Stimulated activated CD4-positive, alpha-beta T cell treated with anti-CD3 and anti-CD28 coated beads, Interleukin-12 subunit alpha, Interleukin-12 subunit beta, amount 100 ng/mL, for 4 hours (primary cell): ENCODE measurements around the gene SPINK8.

Experiments
- DNase-seq: peaks from one replicate; pipeline ENCODE4 v3.0.0-alpha.2; 2020

SPINK8 gene

DNA sequence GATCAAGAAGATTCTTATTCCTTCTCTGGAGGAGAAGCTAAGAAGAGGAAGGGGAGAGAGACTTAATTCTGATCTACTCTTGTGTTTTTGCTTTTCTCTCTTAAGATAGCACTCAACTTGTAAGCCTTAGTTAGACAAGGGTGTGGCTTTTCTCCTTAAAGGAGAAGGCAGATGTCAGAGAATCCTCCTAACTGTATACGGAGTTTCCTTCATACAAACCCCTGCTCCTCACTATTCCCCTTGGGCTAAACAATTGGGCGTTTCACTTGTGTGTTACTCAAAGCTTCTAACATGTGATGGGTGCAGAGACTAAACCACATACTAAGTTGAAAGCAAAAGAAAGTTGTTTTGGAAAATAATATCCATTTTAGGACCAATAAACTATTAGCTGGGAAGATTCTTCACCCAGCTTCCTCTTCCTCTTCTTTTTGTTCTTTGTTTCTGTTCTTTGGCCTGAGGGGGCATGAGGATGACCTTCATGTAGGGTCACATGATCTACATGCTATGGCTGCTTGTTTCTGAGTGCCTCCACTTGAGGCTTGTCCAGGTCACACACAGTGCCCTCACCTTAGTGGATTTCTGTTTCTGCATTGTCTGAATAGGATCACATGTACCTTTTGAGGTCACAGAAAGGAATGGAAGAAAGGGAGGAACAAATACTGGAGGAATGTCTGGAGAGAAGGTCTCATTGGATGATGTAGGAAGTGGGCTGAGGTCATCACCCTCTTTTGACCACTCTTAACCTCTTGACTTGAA, 14.6 kb downstream of the SPINK8 start:
- no peak for DNase-seq

DNA sequence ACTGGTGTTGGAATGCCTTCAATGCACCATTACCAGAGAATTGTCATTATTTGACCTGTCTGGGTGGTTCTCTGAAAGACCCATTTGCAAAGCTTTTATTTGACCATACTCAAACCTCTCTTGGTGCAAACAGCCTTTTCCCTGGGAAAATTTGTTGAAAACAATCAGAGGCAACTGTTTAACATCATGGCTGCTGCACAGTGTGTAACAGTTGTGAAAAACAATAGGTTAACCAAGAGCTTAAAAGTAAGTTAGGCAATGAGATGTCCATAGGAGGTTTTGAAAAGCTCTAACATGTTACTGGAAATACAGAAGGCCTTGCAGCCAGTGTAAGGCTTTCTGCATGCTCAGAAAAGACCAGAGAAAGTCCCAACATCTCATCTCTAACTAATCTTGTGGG, 18.9 kb downstream of the SPINK8 start:
- no peak for DNase-seq

DNA sequence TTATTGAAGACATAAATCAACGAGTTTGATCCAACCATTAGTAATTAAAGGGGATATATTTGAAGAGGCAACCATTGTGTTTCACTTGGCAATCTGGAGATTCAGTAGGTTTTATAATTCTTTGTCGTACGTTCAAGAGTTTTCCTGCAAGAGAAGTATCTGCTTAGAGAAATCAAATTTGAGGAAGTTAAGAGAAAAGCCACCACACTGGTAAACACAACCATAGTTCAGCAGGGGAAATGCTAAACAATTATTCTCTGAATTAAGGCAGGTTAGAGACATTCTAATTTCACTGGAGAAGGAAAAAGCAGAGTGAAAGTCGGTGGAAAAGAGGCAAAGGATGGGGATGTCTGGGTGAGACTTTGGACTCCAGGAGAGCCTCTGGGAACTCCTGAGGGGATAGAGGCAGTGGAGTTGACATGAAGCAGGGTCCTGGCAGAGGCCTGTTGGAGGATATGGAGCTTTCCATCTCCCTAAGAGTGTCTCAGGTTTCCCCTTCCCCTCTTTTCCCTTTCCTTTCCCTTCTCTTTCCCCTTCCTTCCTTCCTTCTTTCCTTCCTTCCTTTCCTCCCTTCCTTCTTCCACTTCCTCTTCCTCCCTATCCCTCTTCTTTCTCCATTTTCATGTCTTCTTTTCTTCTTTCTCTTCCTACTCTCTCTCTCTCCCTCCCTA, 26.5 kb downstream of the SPINK8 start:
- no peak for DNase-seq

DNA sequence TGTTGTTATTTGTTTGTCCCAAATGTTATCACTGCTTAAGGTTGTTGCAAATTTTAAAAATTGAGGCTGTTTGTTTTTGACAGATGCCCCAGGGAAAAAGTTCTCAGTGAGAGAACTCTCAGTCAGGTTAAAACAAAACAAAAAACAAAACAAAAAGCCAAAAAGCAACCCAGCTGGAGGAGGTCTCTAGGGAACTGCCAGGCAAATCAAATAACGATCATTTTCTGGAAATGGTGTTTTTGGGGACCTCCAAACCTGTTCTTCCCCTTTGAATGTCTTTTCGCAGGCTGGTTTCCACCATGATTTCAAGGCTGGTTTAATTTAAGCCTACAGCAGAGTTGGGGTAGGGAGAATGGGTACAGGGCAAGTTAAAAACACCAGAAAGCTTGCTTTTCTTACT, 27.2 kb downstream of the SPINK8 start:
- no peak for DNase-seq

DNA sequence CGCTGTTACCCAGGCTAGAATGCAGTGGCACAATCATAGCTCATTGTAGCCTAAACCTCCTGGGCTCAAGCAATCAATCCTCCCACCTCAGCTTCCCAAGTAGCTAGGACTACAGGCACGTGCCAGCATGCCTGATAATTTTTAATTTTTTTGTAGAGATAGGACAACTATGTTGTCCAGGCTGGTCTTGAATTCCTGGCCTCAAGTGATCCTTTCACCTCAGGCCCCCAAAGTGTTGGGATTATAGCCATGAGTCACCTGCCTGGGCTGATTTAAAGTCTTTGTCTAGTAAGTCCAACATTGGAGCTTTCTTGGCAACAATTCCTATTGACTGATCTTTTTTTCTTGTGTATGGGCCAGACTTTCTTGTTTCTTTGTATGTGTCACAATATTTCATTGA, 28.1 kb downstream of the SPINK8 start:
- no peak for DNase-seq

DNA sequence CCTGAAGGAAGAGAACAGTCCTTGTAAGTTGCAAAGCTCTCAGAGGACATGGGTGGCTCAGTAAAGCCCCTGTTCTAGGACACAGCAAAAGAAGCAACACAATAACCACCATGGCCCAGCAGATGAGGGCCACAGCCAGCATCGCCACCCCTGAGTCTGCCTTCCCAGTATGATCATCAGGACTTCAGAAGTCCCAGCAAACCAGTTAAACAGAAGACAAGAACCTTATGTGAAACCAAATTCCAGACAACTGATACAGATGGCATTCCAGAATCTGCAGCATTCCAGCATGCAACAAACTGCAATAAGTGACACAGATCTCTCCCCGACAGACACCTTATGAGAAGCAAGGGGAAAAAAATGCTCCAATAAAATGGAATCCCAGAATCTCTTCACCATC, 30.4 kb downstream of the SPINK8 start:
- DNase-seq = no peak

DNA sequence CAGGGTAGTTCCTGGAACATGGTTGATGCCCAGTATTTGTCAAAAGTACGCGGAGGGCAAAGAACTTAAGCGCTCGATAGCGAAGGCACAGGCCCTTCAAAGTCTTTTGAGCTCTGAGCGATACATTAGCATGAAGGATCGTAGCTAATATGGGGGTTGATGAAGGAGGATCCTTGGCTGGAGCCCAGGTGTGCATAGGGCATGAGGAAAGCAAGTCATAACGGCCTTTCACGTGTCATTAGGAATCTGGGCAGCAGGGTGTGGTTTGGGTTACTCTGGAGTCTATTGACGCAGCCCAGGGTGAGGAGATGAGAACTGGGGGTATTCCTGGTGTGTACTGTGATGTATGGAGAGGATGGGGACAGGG, 31.7 kb downstream of the SPINK8 start:
- no peak for DNase-seq

DNA sequence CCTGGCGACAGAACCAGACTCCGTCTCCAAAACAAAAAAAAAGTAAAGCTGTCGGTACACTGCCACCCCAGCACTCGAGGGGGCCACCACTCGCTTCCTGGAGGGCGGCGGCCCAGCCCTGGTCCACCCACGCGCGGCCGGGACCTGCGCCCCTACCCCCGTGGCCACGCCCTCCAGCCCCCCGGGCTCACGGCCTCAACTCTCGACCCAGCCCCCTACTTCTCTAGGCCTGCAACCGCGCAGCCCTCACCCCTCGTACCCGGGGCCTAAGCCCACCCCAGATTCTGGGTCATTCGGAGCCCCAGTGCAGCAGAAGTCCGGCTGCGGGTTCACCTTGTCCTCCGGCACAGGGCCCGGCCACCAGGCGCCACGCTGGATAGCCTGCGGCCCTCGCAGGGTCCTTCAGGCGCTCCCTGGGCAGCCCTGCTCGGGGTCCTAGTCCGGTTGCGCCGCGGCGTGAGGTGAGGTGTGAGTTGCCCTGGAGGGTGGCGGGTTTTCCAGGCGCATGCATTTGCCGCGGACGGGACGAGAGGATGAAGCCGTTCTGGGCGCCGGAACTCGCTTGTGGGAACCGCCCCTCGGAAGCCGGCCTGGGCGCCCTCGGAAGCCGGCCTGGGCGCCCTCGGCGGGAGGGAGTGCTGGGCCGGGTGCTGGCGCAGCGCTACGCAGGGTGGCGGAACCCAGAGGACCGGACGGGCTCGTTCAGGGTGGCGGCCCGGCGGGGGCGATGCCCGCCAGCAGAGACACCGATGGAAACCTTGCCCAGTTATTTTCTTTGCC, 32.3 kb downstream of the SPINK8 start, which contains the start of gene NME6:
Gene NME6 (minus strand): TSS at position 348 of the 780 bp plus-strand sequence.
- DNase-seq = peak; percentile 95

DNA sequence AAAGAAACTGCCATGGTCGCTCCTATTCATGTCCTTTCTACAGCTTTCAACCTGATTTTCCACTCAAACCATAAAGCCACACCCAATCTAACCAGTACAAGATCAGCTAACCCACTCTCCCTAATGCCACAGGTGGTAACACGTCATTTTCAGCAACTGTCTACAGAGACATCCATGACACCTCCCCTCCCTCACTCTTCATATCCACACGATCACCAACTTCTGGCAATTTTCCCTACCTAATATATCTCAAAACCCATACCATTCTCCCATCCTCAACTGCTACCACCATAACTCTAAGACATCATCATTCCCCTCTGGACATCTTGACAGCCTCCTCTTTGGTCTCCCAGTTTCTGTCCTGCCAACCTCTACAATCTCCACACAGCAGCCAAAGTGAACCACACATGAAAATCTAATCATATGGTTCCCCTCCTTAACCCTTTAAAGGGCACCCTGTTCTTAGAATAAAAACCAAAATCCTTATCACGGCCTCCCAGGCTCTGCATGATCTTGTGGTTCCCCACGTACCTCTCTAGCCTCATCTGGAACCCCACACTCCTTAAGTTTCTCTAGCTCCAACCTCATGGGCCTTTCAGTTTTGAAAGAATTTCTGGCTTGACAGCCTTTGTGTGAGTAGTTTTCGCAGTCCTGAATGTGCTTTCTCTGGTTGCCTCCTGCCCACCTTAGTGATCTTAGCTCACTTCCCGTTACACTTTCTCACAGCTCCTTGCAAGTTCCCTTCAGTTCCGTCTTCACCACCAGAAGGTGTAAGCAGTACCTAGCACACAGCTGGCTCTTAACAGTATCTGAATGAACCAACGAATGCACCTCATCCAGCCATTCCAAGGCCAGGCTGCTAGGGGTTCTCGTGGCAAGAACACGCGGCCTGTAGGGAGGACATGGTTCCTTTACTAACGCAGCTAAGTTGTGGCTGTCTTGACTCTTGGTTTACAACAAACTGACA, 33.4 kb downstream of the SPINK8 start:
- peak; percentile 24 for DNase-seq

DNA sequence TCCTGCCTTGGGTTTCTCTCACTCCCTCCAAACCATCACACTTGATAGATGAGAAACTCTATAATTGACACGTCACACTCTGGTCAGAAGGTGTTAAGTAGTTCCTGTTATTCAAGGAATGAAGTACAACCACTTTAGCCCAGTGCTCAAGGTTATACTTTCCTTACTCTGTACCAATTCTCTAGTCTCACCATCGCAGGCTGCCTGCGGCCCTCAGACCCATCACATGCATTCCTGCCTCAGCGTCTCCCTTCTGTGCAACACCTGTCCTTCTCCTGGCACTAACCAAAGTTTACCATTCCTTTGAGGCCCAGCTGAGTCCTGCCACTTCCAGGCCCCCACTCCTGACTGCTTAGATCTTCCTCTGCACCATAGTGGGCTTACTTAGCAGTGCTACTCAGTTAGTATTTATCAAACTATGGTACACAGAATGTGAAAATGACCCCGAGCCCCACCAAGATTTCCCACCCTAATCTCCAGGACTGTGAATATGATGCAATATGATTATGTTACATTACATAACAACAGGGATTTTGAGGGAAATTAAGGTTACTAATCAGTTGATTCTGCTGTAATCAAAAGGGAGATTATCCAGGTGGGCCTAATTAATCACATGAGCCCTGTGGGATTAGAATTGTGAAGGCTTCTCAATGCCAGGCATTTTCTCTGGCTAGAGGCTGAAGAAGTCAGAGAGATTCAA, 36.2 kb downstream of the SPINK8 start:
- no peak for DNase-seq

DNA sequence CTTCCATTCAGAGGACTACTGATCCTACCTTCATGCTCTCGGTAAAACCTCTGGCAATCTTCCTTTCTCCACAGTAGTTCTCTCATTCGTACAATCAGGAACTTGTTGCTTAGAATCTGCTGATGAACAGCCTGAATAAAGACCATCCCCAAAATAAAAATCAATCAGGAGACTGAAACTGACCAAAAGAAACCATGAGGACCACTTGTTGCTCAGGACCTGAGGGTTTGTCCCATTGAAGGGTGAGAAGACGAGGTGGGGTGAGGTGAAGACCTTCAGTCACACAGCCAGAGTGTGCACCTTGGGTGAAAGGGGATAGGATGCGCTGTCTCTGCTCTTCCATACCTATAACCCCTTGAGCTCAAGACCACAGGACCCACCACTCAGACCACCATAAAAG, 36.8 kb downstream of the SPINK8 start:
- no peak for DNase-seq

DNA sequence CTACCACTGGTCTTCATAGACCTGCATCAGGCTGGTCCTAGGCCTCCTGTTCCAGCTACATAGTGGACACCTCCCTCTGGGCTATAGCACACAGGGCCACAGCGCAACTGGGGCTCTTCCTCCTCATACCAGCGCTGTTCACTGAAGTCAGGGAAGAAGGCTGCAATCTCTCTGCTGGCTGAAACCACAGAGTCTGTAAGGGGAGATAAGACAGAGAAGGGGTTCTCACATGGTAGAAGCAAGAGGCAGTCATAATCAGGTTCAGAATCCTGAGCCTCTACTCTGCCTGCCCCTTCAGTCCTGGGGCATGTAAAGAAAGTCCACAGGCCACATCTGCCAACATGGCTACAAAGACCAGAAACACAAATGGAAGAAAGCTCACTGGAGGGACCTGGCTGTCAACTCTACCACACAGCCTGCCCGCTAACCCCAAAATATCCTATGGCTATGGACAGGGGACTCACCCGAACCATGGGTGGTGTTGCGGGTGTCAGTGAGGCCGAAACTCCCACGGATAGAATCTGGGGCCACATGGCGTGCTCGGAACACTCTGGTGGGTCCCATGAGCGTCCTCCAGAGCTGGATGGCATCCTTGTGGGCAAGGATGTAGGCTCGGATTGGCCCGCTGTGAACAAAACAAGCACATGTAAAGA, 38.7 kb downstream of the SPINK8 start:
- DNase-seq = no peak

DNA sequence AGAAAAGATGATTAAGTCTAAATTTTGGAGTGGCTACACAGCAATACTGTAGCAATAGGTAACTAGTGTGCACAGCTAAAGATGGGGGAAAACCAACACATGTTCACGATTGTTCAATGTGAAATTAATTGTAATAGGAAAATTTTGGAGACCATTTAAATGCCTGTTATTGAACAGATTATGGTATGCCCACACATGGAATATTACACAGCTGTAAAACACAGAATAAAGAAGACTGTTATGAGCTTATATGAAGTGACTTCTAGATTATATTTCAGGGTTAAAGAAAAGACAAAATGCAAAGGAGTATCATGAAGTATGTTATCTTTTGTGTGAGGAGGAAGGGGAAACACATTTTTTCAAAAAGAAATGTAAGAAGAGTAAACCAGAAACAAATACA, 43.8 kb downstream of the SPINK8 start:
- DNase-seq = no peak

DNA sequence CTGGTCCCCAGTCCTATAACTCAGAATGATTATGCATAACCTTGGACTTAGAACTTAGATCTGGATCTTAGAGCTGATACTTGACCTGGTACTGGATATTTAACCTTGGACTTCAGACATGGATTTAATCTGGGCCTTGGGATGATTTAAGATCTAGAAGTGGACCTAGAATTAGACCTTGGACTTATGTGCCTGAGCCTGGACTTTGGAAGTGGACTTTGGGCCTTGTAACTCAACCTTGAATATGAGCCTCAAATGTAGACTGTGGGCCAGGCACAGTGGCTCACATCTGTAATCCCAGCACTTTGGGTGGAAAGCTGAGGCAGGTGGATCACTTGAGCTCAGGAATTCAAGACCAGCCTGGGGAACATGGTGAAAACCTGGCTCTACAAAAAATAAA, 46.4 kb downstream of the SPINK8 start:
- no peak for DNase-seq

DNA sequence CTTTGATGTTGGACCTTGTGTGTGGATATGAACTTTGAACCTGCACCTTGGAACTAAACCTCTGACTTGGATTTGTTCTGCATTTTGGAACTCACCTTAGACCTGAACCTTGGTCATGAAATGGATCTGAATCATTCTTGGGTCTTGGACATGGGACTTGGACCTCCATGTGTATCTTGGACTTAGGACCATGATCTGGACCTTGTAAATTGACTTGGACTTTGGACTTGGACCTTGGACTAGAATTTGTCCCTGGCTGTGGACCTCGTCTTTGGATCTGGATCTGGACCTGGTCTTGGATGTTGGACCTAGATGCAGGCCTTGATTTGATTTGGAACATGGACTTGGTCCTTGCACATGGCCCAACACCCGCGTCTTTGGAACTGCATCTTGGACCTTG, 47.2 kb downstream of the SPINK8 start:
- DNase-seq = no peak

DNA sequence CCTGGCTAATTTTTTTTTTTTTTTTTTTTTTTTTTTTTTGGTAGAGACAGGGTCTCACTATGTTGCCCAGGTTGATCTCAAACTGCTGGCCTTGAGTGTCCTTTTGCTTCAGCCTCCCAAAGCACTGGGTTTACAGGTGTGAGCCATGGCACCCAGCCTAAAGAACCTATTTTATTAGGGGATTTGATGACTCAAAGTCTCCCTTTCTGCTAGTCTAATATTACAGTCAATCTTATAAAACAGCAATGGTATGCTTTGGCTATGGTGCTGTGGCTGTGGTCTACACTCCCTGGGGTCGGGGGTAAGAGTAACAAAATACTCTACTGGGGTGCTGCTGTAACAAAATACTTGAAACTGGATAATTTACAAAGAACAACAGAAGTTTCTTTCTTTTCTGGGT, 47.8 kb downstream of the SPINK8 start:
- no peak for DNase-seq

DNA sequence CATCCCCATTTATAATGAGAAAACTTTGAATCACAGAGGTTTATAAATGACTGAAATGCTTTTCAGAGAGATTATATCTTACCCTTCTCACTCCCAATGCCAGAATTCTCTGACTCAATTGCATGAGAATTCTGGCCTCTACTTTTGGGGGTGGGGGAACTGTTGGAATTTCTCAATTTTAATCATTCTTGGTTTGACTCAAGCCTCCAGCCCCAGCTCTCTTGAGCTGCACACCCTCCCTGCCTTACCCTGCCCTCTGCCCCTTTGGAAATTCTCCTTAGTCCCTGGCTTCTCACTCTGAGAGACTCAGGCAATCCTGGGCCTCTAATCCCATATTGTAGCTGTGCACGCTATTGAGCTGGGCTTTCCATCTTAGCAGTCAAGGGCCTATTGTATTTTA, 48.3 kb downstream of the SPINK8 start:
- no peak for DNase-seq

DNA sequence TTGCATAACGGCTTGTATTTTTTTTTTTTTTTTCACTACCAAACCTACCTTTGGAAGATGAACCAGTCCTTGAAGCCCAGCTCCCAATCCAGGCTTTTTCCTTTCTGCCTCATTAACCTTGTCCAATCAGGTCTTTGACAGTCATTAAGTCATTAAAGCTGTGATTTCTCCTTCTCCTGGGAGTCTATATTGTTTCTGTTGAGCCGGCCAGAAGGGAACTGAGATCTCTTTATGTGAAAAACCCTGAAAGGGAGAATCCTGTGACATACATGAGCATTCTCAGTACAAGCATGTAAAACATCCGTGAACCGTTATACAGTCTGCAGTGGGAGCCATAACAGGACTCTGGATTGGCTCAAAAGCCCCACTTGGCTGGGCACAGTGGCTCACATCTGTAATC, 52.6 kb downstream of the SPINK8 start:
- no peak for DNase-seq

DNA sequence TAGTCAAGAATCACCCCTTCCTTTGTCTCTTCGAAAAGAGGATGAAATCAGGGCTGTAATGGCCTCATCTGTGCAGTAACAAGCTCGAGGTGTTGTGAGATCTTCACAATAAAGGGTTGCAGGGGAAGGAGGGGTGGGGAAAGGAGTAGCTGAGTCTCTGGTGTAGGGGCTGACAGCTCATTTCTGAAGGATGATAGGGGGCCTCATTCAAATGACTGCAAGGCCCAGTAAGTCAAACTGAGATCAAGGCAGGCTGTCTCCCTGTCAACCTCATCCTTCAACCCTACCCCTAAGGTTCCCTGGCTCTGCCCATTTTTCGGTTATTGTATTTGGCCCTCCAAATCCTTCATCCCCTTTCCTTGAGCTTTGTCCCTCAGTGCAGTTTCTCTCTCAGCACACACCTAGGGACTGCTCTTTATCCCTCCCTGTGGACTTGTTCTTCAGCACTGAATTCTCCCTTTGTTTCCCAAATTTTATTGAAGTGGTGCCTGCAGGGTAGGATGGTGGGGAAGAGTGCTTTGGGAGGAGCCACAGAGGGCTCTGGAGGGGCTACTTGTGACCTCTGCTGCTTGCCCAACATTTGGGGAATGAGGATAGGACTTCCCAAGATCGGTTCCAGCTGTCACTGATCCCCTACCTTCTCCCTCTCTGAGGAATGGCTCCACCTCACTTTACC, 54.4 kb downstream of the SPINK8 start:
- DNase-seq = no peak

DNA sequence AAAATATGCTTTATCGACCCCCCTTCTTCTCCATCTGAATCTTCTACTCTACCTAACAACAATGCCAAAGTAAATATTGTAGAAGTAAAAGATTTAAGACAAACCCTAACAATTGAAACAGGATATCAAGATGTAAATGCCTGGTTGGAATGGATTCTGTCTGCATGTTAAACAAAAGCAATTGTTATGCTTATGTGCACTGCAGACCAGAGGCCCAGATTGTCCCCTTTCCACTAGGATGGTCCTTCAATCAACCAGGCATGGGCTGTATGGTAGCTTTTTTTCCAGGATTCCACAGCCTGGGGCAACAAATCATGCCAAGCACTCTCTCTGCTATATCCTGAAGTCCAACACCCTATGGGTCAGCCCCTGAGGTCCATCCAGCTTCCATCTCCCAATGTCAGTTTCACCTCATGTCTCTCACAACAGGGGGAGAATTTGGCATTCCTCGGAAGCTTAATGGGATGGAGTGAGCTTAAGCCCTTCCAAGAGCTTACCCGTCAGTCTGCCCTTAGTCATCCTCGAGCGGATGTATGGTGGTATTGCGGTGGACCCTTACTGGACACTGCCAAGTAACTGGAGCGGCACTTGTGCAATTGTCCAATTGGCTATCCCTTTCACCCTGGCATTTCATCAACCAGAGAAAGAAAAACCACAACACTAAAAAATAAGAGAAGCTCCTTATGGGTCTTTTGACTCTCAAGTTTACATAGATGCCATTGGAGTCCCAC, 56.4 kb downstream of the SPINK8 start:
- no peak for DNase-seq
